IMR-90 (cell line): ENCODE results near the gene CERS1. TPM values are rescaled to one million over a fixed set of nuclear protein-coding genes. Genes with fewer than 3 reads are reported as not detected.

Source experiments
- ATAC-seq: fragments of 200-7000 bp; cut with Tn5 transposase; 2 replicates; pipeline ENCODE4 v1.9.1; 2020; ENCODE audit warnings: low read depth, mild to moderate bottlenecking, moderate library complexity
- BruUV-seq: library from RNA; stranded (reverse); fragments of 400-500 nt; replicated peaks from 2 replicates; lab custom pipeline; 2021; lab: Mats Ljungman, UMichigan
- CTCF ChIA-PET: fragments of 300-600 bp; formaldehyde crosslinking; extraction: SDS; loops from one replicate; lab custom pipeline; 2021; ENCODE audit warnings: antibody characterized with exemption; lab: Yijun Ruan, JAX
- POLR2A ChIA-PET: fragments of 300-600 bp; sonication (Branson Sonifier 250); formaldehyde crosslinking; loops from one replicate; lab custom pipeline; 2022; ENCODE audit warnings: antibody characterized with exemption; ENCODE audit not compliant: unreplicated experiment; lab: Charles Lee
- DNase-seq: peaks from one replicate; pipeline ENCODE4 v3.0.0; 2013
- H2AFZ ChIP-seq: replicated peaks from 2 replicates; pipeline ENCODE3; 2013; ENCODE audit warnings: low read length, mild to moderate bottlenecking; ENCODE audit not compliant: poor library complexity
- H2AK5ac ChIP-seq: 2 replicates; pipeline ENCODE4 v1.6.1; 2013; ENCODE audit warnings: low read depth, low read length, inconsistent platforms
- H2AK9ac ChIP-seq: replicated peaks from 2 replicates; pipeline ENCODE3; 2013; ENCODE audit warnings: mild to moderate bottlenecking, low read depth, low read length, moderate library complexity; ENCODE audit not compliant: poor library complexity
- H2BK120ac ChIP-seq: 2 replicates; pipeline ENCODE4 v1.6.1; 2013; ENCODE audit warnings: low read depth, low read length, inconsistent platforms
- H2BK15ac ChIP-seq: 3 replicates; pipeline ENCODE4 v1.6.1; 2013; ENCODE audit warnings: low read depth, low read length, inconsistent platforms
- H2BK20ac ChIP-seq: 2 replicates; pipeline ENCODE4 v1.6.1; 2013; ENCODE audit warnings: low read depth, mild to moderate bottlenecking, inconsistent platforms, low read length, moderate library complexity
- H2BK5ac ChIP-seq: 2 replicates; pipeline ENCODE4 v1.6.1; 2013; ENCODE audit warnings: mild to moderate bottlenecking, low read depth, low read length, inconsistent platforms; ENCODE audit not compliant: poor library complexity, severe bottlenecking
- H3K14ac ChIP-seq: replicated peaks from 2 replicates; pipeline ENCODE4 v1.6.1; 2013; ENCODE audit warnings: low read depth, low read length, inconsistent platforms
- H3K18ac ChIP-seq: 2 replicates; pipeline ENCODE4 v1.6.1; 2013; ENCODE audit warnings: low read depth, low read length, control low read depth
- H3K23ac ChIP-seq: 2 replicates; pipeline ENCODE4 v1.6.1; 2013; ENCODE audit warnings: low read depth, low read length, inconsistent platforms
- H3K27ac ChIP-seq: 2 replicates; pipeline ENCODE4 v1.5.1; 2013; ENCODE audit warnings: mild to moderate bottlenecking, control low read depth, low read length; ENCODE audit not compliant: insufficient read depth
- H3K27me3 ChIP-seq: 2 replicates; pipeline ENCODE4 v1.6.1; 2013; ENCODE audit warnings: low read length; ENCODE audit not compliant: control insufficient read depth, insufficient read depth
- H3K36me3 ChIP-seq: 2 replicates; pipeline ENCODE4 v1.6.1; 2013; ENCODE audit warnings: low read length, mixed read lengths; ENCODE audit not compliant: control insufficient read depth, insufficient read depth
- H3K4ac ChIP-seq: 2 replicates; pipeline ENCODE4 v1.6.1; 2013; ENCODE audit warnings: low read depth, low read length, inconsistent platforms
- H3K4me1 ChIP-seq: 2 replicates; pipeline ENCODE4 v1.6.1; 2013; ENCODE audit warnings: low read length, mixed read lengths; ENCODE audit not compliant: control insufficient read depth, insufficient read depth
- H3K4me2 ChIP-seq: 2 replicates; pipeline ENCODE4 v1.6.1; 2013; ENCODE audit warnings: low read depth, mild to moderate bottlenecking, control low read depth, low read length, moderate library complexity
- H3K4me3 ChIP-seq: 2 replicates; pipeline ENCODE4 v1.5.1; 2013; ENCODE audit warnings: low read depth, mild to moderate bottlenecking, control low read depth, low read length, moderate library complexity; ENCODE audit not compliant: insufficient read depth
- H3K56ac ChIP-seq: 2 replicates; pipeline ENCODE4 v1.6.1; 2013; ENCODE audit warnings: low read length, inconsistent platforms; ENCODE audit not compliant: insufficient read depth; ENCODE audit errors: extremely low read depth
- H3K79me1 ChIP-seq, 2 experiments: 2 replicates each; pipeline ENCODE4 v1.6.1; 2013; ENCODE audit warnings: low read length in 2 of 2, inconsistent platforms in 1 of 2, low read depth in 1 of 2
- H3K9ac ChIP-seq: 2 replicates; pipeline ENCODE4 v1.6.1; 2013; ENCODE audit warnings: low read depth, low read length, control low read depth
- H3K9me1 ChIP-seq: 2 replicates; pipeline ENCODE4 v1.6.1; 2013; ENCODE audit warnings: low read length, inconsistent platforms; ENCODE audit not compliant: insufficient read depth
- H3K9me3 ChIP-seq: 2 replicates; pipeline ENCODE4 v1.6.1; 2013; ENCODE audit warnings: low read length; ENCODE audit not compliant: control insufficient read depth, insufficient read depth
- H4K20me1 ChIP-seq: 2 replicates; pipeline ENCODE4 v1.6.1; 2013; ENCODE audit warnings: low read length, inconsistent platforms; ENCODE audit not compliant: insufficient read depth
- H4K5ac ChIP-seq: 2 replicates; pipeline ENCODE4 v1.6.1; 2013; ENCODE audit warnings: mild to moderate bottlenecking, low read depth, low read length, control low read depth
- H4K8ac ChIP-seq, 2 experiments: 2 replicates each; pipeline ENCODE4 v1.6.1; 2013; ENCODE audit warnings: low read depth in 2 of 2, low read length in 2 of 2, control low read depth in 1 of 2, inconsistent platforms in 1 of 2
- H4K91ac ChIP-seq: 2 replicates; pipeline ENCODE4 v1.6.1; 2013; ENCODE audit warnings: low read depth, low read length, inconsistent platforms; ENCODE audit not compliant: insufficient read depth
- BHLHE40 ChIP-seq: fragments of 150-350 bp; IDR thresholded peaks from 2 replicates; pipeline ENCODE4 v1.6.1; 2016; ENCODE audit warnings: mild to moderate bottlenecking, low read depth, low read length
- CEBPB ChIP-seq: IDR thresholded peaks from 2 replicates; pipeline ENCODE4 v1.6.1; 2012; ENCODE audit warnings: low read depth, low read length, improper control_type of control experiment
- CHD1 ChIP-seq: IDR thresholded peaks from 2 replicates; pipeline ENCODE4 v1.6.1; 2012; ENCODE audit warnings: low read depth, low read length, improper control_type of control experiment
- ELK1 ChIP-seq: fragments of 150-350 bp; IDR thresholded peaks from 2 replicates; pipeline ENCODE4 v1.6.1; 2016; ENCODE audit warnings: low read depth, mild to moderate bottlenecking, low read length, moderate library complexity, borderline replicate concordance
- FOS ChIP-seq: fragments of 150-350 bp; IDR thresholded peaks from 2 replicates; pipeline ENCODE4 v1.6.1; 2016; ENCODE audit warnings: low read depth, low read length
- MAFK ChIP-seq: IDR thresholded peaks from 2 replicates; pipeline ENCODE4 v1.6.1; 2012; ENCODE audit warnings: low read depth, low read length, improper control_type of control experiment
- MAZ ChIP-seq: IDR thresholded peaks from 2 replicates; pipeline ENCODE4 v1.6.1; 2012; ENCODE audit warnings: low read depth, mild to moderate bottlenecking, low read length, improper control_type of control experiment, moderate library complexity, borderline replicate concordance
- MXI1 ChIP-seq: IDR thresholded peaks from 2 replicates; pipeline ENCODE4 v1.6.1; 2012; ENCODE audit warnings: low read depth, mild to moderate bottlenecking, low read length, moderate library complexity, borderline replicate concordance
- NFE2L2 ChIP-seq: fragments of 150-350 bp; IDR thresholded peaks from 2 replicates; pipeline ENCODE4 v1.6.1; 2016; ENCODE audit warnings: low read depth, mild to moderate bottlenecking, low read length
- POLR2A ChIP-seq: IDR thresholded peaks from 2 replicates; pipeline ENCODE4 v1.6.1; 2012; ENCODE audit warnings: mild to moderate bottlenecking, low read depth, low read length
- RAD21 ChIP-seq: IDR thresholded peaks from 2 replicates; pipeline ENCODE4 v1.6.1; 2012; ENCODE audit warnings: low read length, improper control_type of control experiment
- RCOR1 ChIP-seq: IDR thresholded peaks from 2 replicates; pipeline ENCODE4 v1.6.1; 2012; ENCODE audit warnings: mild to moderate bottlenecking, low read length, improper control_type of control experiment; ENCODE audit not compliant: insufficient replicate concordance
- RFX5 ChIP-seq: IDR thresholded peaks from 2 replicates; pipeline ENCODE4 v1.8.0; 2012; ENCODE audit warnings: low read depth, mild to moderate bottlenecking, low read length, moderate library complexity
- SMC3 ChIP-seq: fragments of 150-350 bp; IDR thresholded peaks from 2 replicates; pipeline ENCODE4 v1.6.1; 2016; ENCODE audit warnings: low read depth, mild to moderate bottlenecking, antibody characterized with exemption, low read length, moderate library complexity
- USF2 ChIP-seq: fragments of 150-350 bp; IDR thresholded peaks from 2 replicates; pipeline ENCODE4 v1.6.1; 2017; ENCODE audit warnings: mild to moderate bottlenecking, antibody characterized with exemption, low read length, low read depth
- WGBS, 2 experiments: methylation state at CpG; one replicate each; pipeline versions ENCODE4 v1.1.5 to v1.1.7; 2013; ENCODE audit warnings: missing lambda C conversion rate in 2 of 2; ENCODE audit not compliant: insufficient read length in 1 of 2; ENCODE audit errors: extremely low coverage in 2 of 2; 5-methylcytosine and 5-hydroxymethylcytosine counted together
- dilution Hi-C: fragments of 300-500 bp; cut with HindIII; formaldehyde crosslinking; loops from one replicate; pipeline ENCODE4 v1.14.3; 2018; ENCODE audit warnings: low sequenced_read_pairs; ENCODE audit not compliant: unreplicated experiment
- in situ Hi-C: fragments of 300-500 bp; cut with MboI; formaldehyde crosslinking; loops from 3 replicates; pipeline ENCODE4 v1.14.3; 2019; ENCODE audit warnings: low sequenced_read_pairs, inconsistent platforms, mixed read lengths
- intact Hi-C: fragments of 100-400 bp; cut with micrococcal nuclease; formaldehyde crosslinking; loops from 2 replicates; pipeline ENCODE4 v1.10.0; 2022
- polyA plus RNA-seq, 3 experiments: library from polyadenylated mRNA; depleted of rRNA; stranded (reverse); fragments of >200 nt; gene quantifications; 2 replicates each; pipeline ENCODE4 v1.2.3, GENCODE V29; 2012; ENCODE audit warnings: low replicate concordance in 1 of 3
- total RNA-seq: library from RNA; depleted of rRNA; stranded (reverse); fragments of >200 nt; gene quantifications from 2 replicates; pipeline ENCODE4 v1.2.3, GENCODE V29; 2012

CERS1 gene
- total and polyA plus RNA-seq, 2 of the 4 experiments (the other 2 are of a cell fraction), result 0.90 to 4.3 TPM

DNA sequence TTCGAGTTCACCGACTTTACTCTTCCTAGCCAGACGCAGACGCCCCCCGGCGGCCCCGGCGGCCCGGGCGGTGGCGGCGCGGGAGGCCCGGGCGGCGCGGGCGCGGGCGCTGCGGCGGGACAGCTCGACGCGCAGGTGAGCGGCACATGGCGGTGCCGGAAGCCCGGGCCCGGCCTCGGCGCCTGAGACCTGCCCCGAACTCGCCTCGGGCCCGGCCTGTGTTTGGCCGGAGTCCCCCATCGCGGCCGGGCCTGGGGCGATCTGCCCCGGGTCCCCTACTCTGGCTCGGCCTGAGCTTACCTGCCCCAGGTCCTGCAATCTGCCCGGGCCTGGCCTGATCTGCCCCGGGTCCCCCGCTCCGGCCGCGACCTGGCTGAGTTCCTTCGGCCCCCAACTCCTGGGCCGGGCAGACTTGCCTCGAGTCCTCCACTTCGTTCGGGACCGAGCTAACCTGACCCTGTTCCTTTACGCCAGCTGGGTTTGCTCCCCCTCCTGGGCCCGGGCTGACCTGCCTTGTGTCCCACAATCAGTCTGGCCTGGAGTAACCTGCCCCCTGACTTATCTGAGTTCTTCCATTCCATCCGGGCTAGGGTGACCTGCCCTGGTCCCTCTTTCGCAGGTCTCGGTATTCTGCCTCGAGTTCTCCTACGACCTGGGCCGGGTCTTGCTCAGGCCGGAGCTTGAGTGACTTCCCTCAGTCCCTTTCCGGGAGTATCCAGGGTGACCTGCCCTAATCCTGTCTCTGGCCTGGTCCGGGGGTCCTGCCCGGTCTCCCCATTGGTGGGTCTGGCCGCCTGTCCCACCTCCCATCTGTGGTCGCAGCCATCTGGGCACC, 63.4 kb downstream of the CERS1 start:
- no peak overlapping the region for H2BK20ac ChIP-seq
- POLR2A ChIA-PET, result no interaction called here
- in situ Hi-C loops, result no loop called here
- H2AFZ ChIP-seq, result peak overlapping the region; percentile 99
- peak overlapping the region; percentile 97 for H3K9ac ChIP-seq
- no TSS peak for BruUV-seq
- peak overlapping the region; percentile 96 for H3K4me2 ChIP-seq
- CTCF ChIA-PET, result interaction anchor here (0.9 kb wide), 1 partner anchor 42 kb away, joined by 3 read pairs; no protein-coding TSS in a partner anchor
- peaks cover 56% of the 10 kb centered on the region for H4K20me1 ChIP-seq
- H4K5ac ChIP-seq, result peak overlapping the region; percentile 33; the same call in 1 of the 2 replicates
- intact Hi-C loops, result loop anchor here (5.0 kb wide), 1 partner anchor 245 kb away; the partner anchor contains the start of gene REX1BD
- peak overlapping the region in 1 of 2 experiments; percentile 85; a peak in 3 of 4 replicates for H4K8ac ChIP-seq
- dilution Hi-C loops, result no loop called here
- H2AK9ac ChIP-seq, result peak overlapping the region; percentile 98
- peak overlapping the region; percentile 71 for H2BK5ac ChIP-seq
- H3K4me1 ChIP-seq, result peaks cover 12% of the 10 kb centered on the region
- H3K79me1 ChIP-seq, result peaks cover 0 to 50% of the 10 kb centered on the region in 2 experiments; a peak in 3 of 4 replicates
- peak overlapping the region; percentile 39 for H3K56ac ChIP-seq
- peaks cover 7% of the 10 kb centered on the region for H3K36me3 ChIP-seq
- peak overlapping the region; percentile 88 for H3K14ac ChIP-seq
- peak overlapping the region; percentile 46; the same call in 1 of the 2 replicates for H4K91ac ChIP-seq
- peak overlapping the region; percentile 80 for H3K4me3 ChIP-seq
- DNase-seq (no peak), ATAC-seq (peak; percentile 38)
- no peaks in the 10 kb centered on the region for H3K27me3 ChIP-seq
- H3K27ac ChIP-seq, result peak overlapping the region; percentile 81
- no peak overlapping the region for H3K18ac ChIP-seq
- peak overlapping the region; percentile 53; the same call in 1 of the 2 replicates for H3K23ac ChIP-seq
- no peak overlapping the region for H2BK15ac ChIP-seq
- H3K4ac ChIP-seq, result peak overlapping the region; percentile 80; the same call in 1 of the 2 replicates
- H3K9me3 ChIP-seq, result no peaks in the 10 kb centered on the region
- 0% methylated on average over 43 of the region's 69 CpGs; no CpG with 5 or more reads in 1 of the 2 experiments for WGBS, 2 experiments
- H3K9me1 ChIP-seq, result peaks cover 17% of the 10 kb centered on the region
- peak overlapping the region; percentile 92; the same call in 1 of the 2 replicates for H2AK5ac ChIP-seq
- H2BK120ac ChIP-seq, result no peak overlapping the region
- TF ChIP-seq RAD21, result peak; percentile 18
- no peak for TF ChIP-seq MAZ
- no peak for TF ChIP-seq CHD1
- TF ChIP-seq MAFK, result no peak
- TF ChIP-seq BHLHE40, result no peak
- no peak for TF ChIP-seq POLR2A
- TF ChIP-seq SMC3, result peak; percentile 26; the same call in 1 of the 2 replicates
- TF ChIP-seq NFE2L2, result no peak
- TF ChIP-seq ELK1, result no peak
- no peak for TF ChIP-seq FOS
- TF ChIP-seq USF2, result no peak
- TF ChIP-seq CEBPB, result no peak
- no peak for TF ChIP-seq RCOR1
- no peak for TF ChIP-seq RFX5
- no peak for TF ChIP-seq MXI1
